Skeletal muscle tissue (tissue), 5 donors: ENCODE measurements around the gene ITIH4. TPM values are rescaled to one million over a fixed set of nuclear protein-coding genes. Genes with fewer than 3 reads are reported as not detected.

Source experiments
- H3K27ac ChIP-seq: one replicate; pipeline ENCODE4 v1.7.0; 2013; ENCODE audit warnings: mild to moderate bottlenecking, low read depth, low read length, inconsistent platforms
- H3K27me3 ChIP-seq, 3 donors: one replicate each; pipeline ENCODE4 v1.7.0; 2013; ENCODE audit warnings: low read length in 3 of 3; ENCODE audit not compliant: control insufficient read depth in 3 of 3, insufficient read depth in 3 of 3
- H3K36me3 ChIP-seq, 3 donors: one replicate each; pipeline ENCODE4 v1.7.0; 2013; ENCODE audit warnings: low read length in 3 of 3; ENCODE audit not compliant: control insufficient read depth in 3 of 3, insufficient read depth in 3 of 3
- H3K4me1 ChIP-seq, 3 donors: one replicate each; pipeline ENCODE4 v1.7.0; 2013; ENCODE audit warnings: low read length in 3 of 3, mild to moderate bottlenecking in 3 of 3; ENCODE audit not compliant: control insufficient read depth in 3 of 3, insufficient read depth in 3 of 3
- H3K4me3 ChIP-seq, 3 donors: one replicate each; pipeline ENCODE4 v1.7.0; 2013; ENCODE audit warnings: low read length in 3 of 3
- H3K9ac ChIP-seq, 3 donors: one replicate each; pipeline ENCODE4 v1.7.0; 2013; ENCODE audit warnings: low read length in 3 of 3, mild to moderate bottlenecking in 3 of 3, moderate library complexity in 2 of 3, low read depth in 1 of 3
- H3K9me3 ChIP-seq, 3 donors: one replicate each; pipeline ENCODE4 v1.7.0; 2013; ENCODE audit warnings: low read length in 3 of 3; ENCODE audit not compliant: control insufficient read depth in 3 of 3
- small RNA-seq: library from RNA; depleted of rRNA; stranded (forward); fragments of <200 nt; gene quantifications from one replicate; pipeline ENCODE3, GENCODE V24; 2014
- total RNA-seq: library from RNA; depleted of rRNA; stranded (reverse); fragments of >200 nt; gene quantifications from one replicate; pipeline ENCODE4 v1.2.3, GENCODE V29; 2014
- donor health status: Osteomylitis.

ITIH4 gene
- total RNA-seq, 1 donor from 2014 or later: 4.2 TPM

GRCh38 chr3:52763466-52763865 lies 67.0 kb downstream of the ITIH4 start:
- Histone ChIP-seq H3K4me3 (no peak overlapping the region), H3K4me1 (no peaks in the 10 kb centered on the region), H3K9ac (no peak overlapping the region), H3K27ac (peak overlapping the region; percentile 5), H3K36me3 (peaks cover 4 to 45% (median 28%) of the 10 kb centered on the region in 3 donors), H3K9me3 (no peaks in the 10 kb centered on the region), H3K27me3 (no peaks in the 10 kb centered on the region)

Small RNA genes within 50 kb of the gene (small RNA-seq; reads per million reads assigned to genes)
- gene MIR8064: not detected
- gene MUSTN1: not detected

Other genes with a start within 250 kb of the ITIH4 start
- 62.6 TPM for gene PBRM1, start 144.8 kb downstream of the ITIH4 start, total RNA-seq
- 45.4 TPM for gene GNL3, start 144.6 kb downstream of the ITIH4 start, total RNA-seq
- gene GLT8D1, start 124.9 kb downstream of the ITIH4 start, total RNA-seq: 61.1 TPM
- gene SPCS1, start 124.6 kb downstream of the ITIH4 start, total RNA-seq: 43.3 TPM
- 11.5 TPM for gene NEK4, start 59.7 kb downstream of the ITIH4 start, total RNA-seq
- gene ITIH1, start 53.1 kb downstream of the ITIH4 start, total RNA-seq: under 0.01 TPM
- 2.1 TPM for gene ITIH3, start 35.9 kb downstream of the ITIH4 start, total RNA-seq
- 35.5 TPM for gene MUSTN1, start 4.3 kb upstream of the ITIH4 start, total RNA-seq
- 8.9 TPM for gene STIMATE, start 66.9 kb upstream of the ITIH4 start, total RNA-seq
- gene SFMBT1, start 215.4 kb upstream of the ITIH4 start, total RNA-seq: 11.0 TPM